DLD1 (cell line): ENCODE measurements around the gene OR51A4.
"Not testable (repeated sequence)": the region's sequence is repeated elsewhere in the genome, so short reads cannot be mapped to it uniquely, and the experiment has no call there.

Source experiments
- in situ Hi-C: cut with HindIII; loops from 2 replicates; pipeline ENCODE4 v1.10.0; 2017; ENCODE audit warnings: low sequenced_read_pairs

The OR51A4 gene

GRCh38 chr11:4947505-4947904 is at the start of gene OR51A4:
Gene OR51A4, minus strand, starts transcription at chr11:4947605. Its CDS starts 505 bp downstream, at chr11:4947100.
- in situ Hi-C loops = no loop called here

- in situ Hi-C loops = no loop called here
Observed at GRCh38 chr11:4994551-4994950, 47.1 kb upstream of the OR51A4 start, which contains the start of gene OR51L1. Gene OR51L1, plus strand, starts transcription at chr11:4994851. Its CDS starts 4,132 bp downstream, at chr11:4998983.

GRCh38 chr11:4991060-4991459 is 43.7 kb upstream of the OR51A4 start:
- in situ Hi-C loops = no loop called here

GRCh38 chr11:4983841-4984240 is 36.4 kb upstream of the OR51A4 start:
- in situ Hi-C loops = no loop called here

- in situ Hi-C loops = no loop called here
Observed at GRCh38 chr11:4982678-4983077, 35.3 kb upstream of the OR51A4 start.

- in situ Hi-C loops = no loop called here
Observed at GRCh38 chr11:4979036-4979435, 31.6 kb upstream of the OR51A4 start.

- in situ Hi-C loops = no loop called here
Observed at GRCh38 chr11:4975436-4975835, 28.0 kb upstream of the OR51A4 start.

GRCh38 chr11:4962816-4963215 is 15.4 kb upstream of the OR51A4 start:
- in situ Hi-C loops = no loop called here

GRCh38 chr11:4960877-4961276 is 13.5 kb upstream of the OR51A4 start:
- in situ Hi-C loops = no loop called here

GRCh38 chr11:4957396-4957795 is 10.0 kb upstream of the OR51A4 start:
- in situ Hi-C loops = no loop called here

- in situ Hi-C loops = not testable (repeated sequence)
Observed at GRCh38 chr11:4955613-4956012, 8.2 kb upstream of the OR51A4 start, which contains the start of gene OR51A2. Gene OR51A2, minus strand, starts transcription at chr11:4955713. Its CDS starts 0 bp downstream, at chr11:4955713.

- in situ Hi-C loops = no loop called here
Observed at GRCh38 chr11:4936745-4937144, 10.7 kb downstream of the OR51A4 start.

- in situ Hi-C loops = no loop called here
Observed at GRCh38 chr11:4932751-4933150, 14.7 kb downstream of the OR51A4 start.

GRCh38 chr11:4926608-4927007 is 20.8 kb downstream of the OR51A4 start:
- in situ Hi-C loops = no loop called here

- in situ Hi-C loops = no loop called here
Observed at GRCh38 chr11:4924239-4924638, 23.2 kb downstream of the OR51A4 start, which contains the start of gene OR51G1. Gene OR51G1, minus strand, starts transcription at chr11:4924339. Its CDS starts 0 bp downstream, at chr11:4924339.

GRCh38 chr11:4922304-4922703 is 25.1 kb downstream of the OR51A4 start:
- in situ Hi-C loops = no loop called here

- in situ Hi-C loops = no loop called here
Observed at GRCh38 chr11:4921796-4922195, 25.6 kb downstream of the OR51A4 start.

GRCh38 chr11:4919250-4919649 is 28.2 kb downstream of the OR51A4 start, which contains the start of gene OR51G2:
Gene OR51G2, minus strand, starts transcription at chr11:4919350. Its CDS starts 3,687 bp downstream, at chr11:4915663.
- in situ Hi-C loops = no loop called here

GRCh38 chr11:4916581-4916980 is 30.8 kb downstream of the OR51A4 start:
- in situ Hi-C loops = no loop called here

GRCh38 chr11:4903484-4903883 is 43.9 kb downstream of the OR51A4 start, which contains the start of gene OR51A7:
Gene OR51A7, plus strand, starts transcription at chr11:4903783. Its CDS starts 3,587 bp downstream, at chr11:4907370.
- in situ Hi-C loops = no loop called here
